ENCODE results near the gene DNMT1. TPM values are rescaled to one million over a fixed set of nuclear protein-coding genes. Genes with fewer than 3 reads are reported as not detected.
"Not testable (repeated sequence)": the region's sequence is repeated elsewhere in the genome, so short reads cannot be mapped to it uniquely, and the experiment has no call there.

DNMT1 gene
- total RNA-seq, 4 donors from 2014 or later, result 20.8 to 51.4 (median 34.8) TPM

DNA sequence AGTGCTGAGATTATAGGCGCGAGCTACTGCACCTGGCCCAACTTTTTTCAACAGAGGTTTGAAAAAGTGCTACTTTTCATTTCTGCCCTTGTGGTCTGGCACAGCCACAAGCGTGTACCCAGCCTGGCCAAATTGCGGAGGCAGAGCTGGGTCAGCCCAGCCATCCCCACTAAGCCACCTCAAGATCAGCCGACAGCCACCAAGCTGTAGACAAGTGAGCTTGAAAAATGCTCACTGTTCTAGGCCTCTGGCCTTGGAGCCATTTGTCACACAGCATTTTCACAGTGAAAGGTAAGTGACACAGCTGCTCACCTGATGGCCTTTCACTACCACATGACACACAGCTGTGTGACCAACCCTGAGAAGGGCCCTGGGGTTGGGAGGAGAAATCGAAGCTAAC lies 27.3 kb downstream of the DNMT1 start:
- intact Hi-C loops (cut with DNase I), result no loop called here
- no peaks in the 10 kb centered on the region for H3K9me3 ChIP-seq
- no peak overlapping the region for H3K27ac ChIP-seq (replicated peaks in 1 of 4)
- no peak overlapping the region for H3K4me3 ChIP-seq
- H3K4me1 ChIP-seq, result no peaks in the 10 kb centered on the region
- H3K36me3 ChIP-seq, result peaks cover 44 to 97% (median 93%) of the 10 kb centered on the region in 4 donors
- WGBS, result 88% methylated on average over 6 of the region's 6 CpGs
- no peaks in the 10 kb centered on the region for H3K27me3 ChIP-seq
- TF ChIP-seq EP300 (IDR thresholded peaks at IDR 0.05) (no peak), POLR2AphosphoS5 (IDR thresholded peaks at IDR 0.05) (no peak), POLR2A (IDR thresholded peaks at IDR 0.05; ENCODE audit: low read depth) (no peak), CTCF (IDR thresholded peaks at IDR 0.05) (no peak)
- DNase-seq (ENCODE audit: extremely low spot score), result no peak

DNA sequence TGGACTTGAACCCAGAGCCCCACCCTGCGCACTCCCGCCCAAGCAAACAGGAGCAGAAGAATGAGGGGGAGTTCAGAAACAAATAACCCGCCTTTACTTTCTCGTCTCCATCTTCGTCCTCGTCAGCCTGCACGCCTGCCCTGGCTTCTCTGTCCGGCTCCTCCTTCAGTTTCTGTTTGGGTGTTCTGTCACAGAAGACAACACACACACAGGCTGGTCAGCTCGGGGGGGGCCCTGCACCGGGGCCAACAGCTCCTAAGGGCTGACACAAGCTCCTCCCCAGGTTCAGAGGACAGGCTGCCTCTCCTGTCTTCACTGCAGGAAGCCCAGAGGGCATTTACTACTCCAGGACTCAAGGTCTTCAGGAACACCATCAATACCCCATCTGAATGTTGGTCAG lies 28.3 kb downstream of the DNMT1 start:
- WGBS, result 87% methylated on average over 10 of the region's 10 CpGs
- H3K4me1 ChIP-seq; H3K27ac ChIP-seq (replicated peaks in 1 of 4); intact Hi-C loops (cut with DNase I); H3K9me3 ChIP-seq; DNase-seq (ENCODE audit: extremely low spot score); H3K4me3 ChIP-seq; H3K27me3 ChIP-seq: not testable (repeated sequence)
- H3K36me3 ChIP-seq, result peaks cover 44 to 97% (median 93%) of the 10 kb centered on the region in 4 donors

- intact Hi-C loops (cut with DNase I), result no loop called here
- Histone ChIP-seq H3K27me3 (no peaks in the 10 kb centered on the region), H3K36me3 (peaks cover 46 to 97% (median 93%) of the 10 kb centered on the region in 4 donors), H3K27ac (replicated peaks in 1 of 4) (no peak overlapping the region), H3K9me3 (no peaks in the 10 kb centered on the region), H3K4me3 (no peak overlapping the region), H3K4me1 (no peaks in the 10 kb centered on the region)
- no peak for DNase-seq (ENCODE audit: extremely low spot score)
- TF ChIP-seq EP300 (IDR thresholded peaks at IDR 0.05) (no peak), POLR2AphosphoS5 (IDR thresholded peaks at IDR 0.05) (no peak), POLR2A (IDR thresholded peaks at IDR 0.05; ENCODE audit: low read depth) (no peak), CTCF (IDR thresholded peaks at IDR 0.05) (no peak)
- WGBS, result 96% methylated on average over 4 of the region's 5 CpGs
Measured at GRCh38 chr19:10166046-10166445, 28.7 kb downstream of the DNMT1 start.

DNA sequence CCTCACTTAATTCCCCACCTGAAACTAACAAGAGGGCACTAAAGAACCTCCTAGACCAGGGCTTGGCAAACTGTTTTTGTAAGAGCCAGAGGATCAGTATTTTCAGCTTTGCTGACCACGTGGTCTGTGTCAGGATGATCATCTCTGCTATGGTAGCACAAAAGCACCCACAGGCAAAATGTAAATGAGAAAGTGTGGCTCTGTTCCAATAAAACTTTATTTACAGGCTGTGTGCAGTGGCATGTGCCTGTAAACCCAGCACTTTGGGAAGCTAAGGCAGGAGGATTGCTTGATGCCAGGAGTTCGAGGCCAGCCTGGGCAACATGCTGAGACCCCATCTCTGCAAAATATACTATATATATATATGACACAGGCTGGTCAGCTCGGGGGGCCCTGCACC lies 31.2 kb downstream of the DNMT1 start:
- 97% methylated on average over 3 of the region's 3 CpGs for WGBS
- Histone ChIP-seq H3K27ac (replicated peaks in 1 of 4) (no peak overlapping the region), H3K4me1 (no peaks in the 10 kb centered on the region), H3K4me3 (no peak overlapping the region), H3K27me3 (no peaks in the 10 kb centered on the region), H3K9me3 (no peaks in the 10 kb centered on the region), H3K36me3 (peaks cover 62 to 98% (median 96%) of the 10 kb centered on the region in 4 donors)
- intact Hi-C loops (cut with DNase I), result no loop called here
- TF ChIP-seq POLR2A (IDR thresholded peaks at IDR 0.05; ENCODE audit: low read depth), result no peak
- no peak for TF ChIP-seq EP300 (IDR thresholded peaks at IDR 0.05)
- TF ChIP-seq POLR2AphosphoS5 (IDR thresholded peaks at IDR 0.05), result no peak
- TF ChIP-seq CTCF (IDR thresholded peaks at IDR 0.05), result no peak
- DNase-seq (ENCODE audit: extremely low spot score), result no peak

GRCh38 chr19:10159610-10160009 lies 35.1 kb downstream of the DNMT1 start:
- WGBS, result 94% methylated on average over 16 of the region's 16 CpGs
- no peaks in the 10 kb centered on the region for H3K9me3 ChIP-seq
- no peak for DNase-seq (ENCODE audit: extremely low spot score)
- no peak overlapping the region for H3K27ac ChIP-seq (replicated peaks in 1 of 4)
- H3K36me3 ChIP-seq, result peaks cover 79 to 99% (median 97%) of the 10 kb centered on the region in 4 donors
- no peak overlapping the region for H3K4me3 ChIP-seq
- no peaks in the 10 kb centered on the region for H3K4me1 ChIP-seq
- no peaks in the 10 kb centered on the region for H3K27me3 ChIP-seq
- intact Hi-C loops (cut with DNase I), result no loop called here
- TF ChIP-seq CTCF (IDR thresholded peaks at IDR 0.05) (no peak), EP300 (IDR thresholded peaks at IDR 0.05) (no peak), POLR2A (IDR thresholded peaks at IDR 0.05; ENCODE audit: low read depth) (no peak), POLR2AphosphoS5 (IDR thresholded peaks at IDR 0.05) (no peak)
